HepG2 (cell line): ENCODE measurements around the gene IRF7. TPM values are rescaled to one million over a fixed set of nuclear protein-coding genes. Genes with fewer than 3 reads are reported as not detected.

Experiments used
- ATAC-seq: fragments of 200-7000 bp; cut with Tn5 transposase; 3 replicates; pipeline ENCODE4 v1.9.1; 2020; ENCODE audit warnings: mild to moderate bottlenecking, moderate library complexity
- BruUV-seq: library from RNA; stranded (reverse); fragments of 400-500 nt; replicated peaks from 2 replicates; lab custom pipeline; 2021; lab: Mats Ljungman, UMichigan
- CTCF ChIA-PET: fragments of 300-600 bp; formaldehyde crosslinking; extraction: SDS; loops from one replicate; lab custom pipeline; 2021; ENCODE audit warnings: low total read pairs, inconsistent platforms, low intra/inter-chr PET ratio; lab: Yijun Ruan, JAX
- POLR2A ChIA-PET: fragments of 350-600 bp; sonication (Branson Sonifier 250); formaldehyde crosslinking; loops from one replicate; lab custom pipeline; 2020; ENCODE audit warnings: antibody characterized with exemption, inconsistent platforms; lab: Yijun Ruan, JAX
- DNase-seq: peaks from one replicate; pipeline ENCODE4 v3.0.0-alpha.2; 2015; ENCODE audit warnings: low spot score
- FAIRE-seq: peaks from 3 replicates; lab custom pipeline; 2011; peaks lifted over from hg19 to GRCh38; lab: Jason Lieb, UNC
- H2AFZ ChIP-seq: one replicate; pipeline ENCODE4 v1.6.1; 2011; ENCODE audit warnings: low read length, inconsistent platforms
- H3K27ac ChIP-seq: fragments of 300-600 bp; 3 replicates; pipeline ENCODE4 v1.8.0; 2011; ENCODE audit warnings: mixed run types, mild to moderate bottlenecking, mixed read lengths, low read length, inconsistent platforms; ENCODE audit not compliant: insufficient read depth; ENCODE audit errors: extremely low read length
- H3K27me3 ChIP-seq, 2 experiments: fragments of 200-600 bp in 1 of 2; 2 replicates in 1 of 2; 3 replicates in 1 of 2; pipeline versions ENCODE4 v1.6.0 to v1.8.0; 2011; ENCODE audit warnings: low read length in 2 of 2, mild to moderate bottlenecking in 2 of 2, moderate library complexity in 2 of 2, inconsistent platforms in 1 of 2; ENCODE audit not compliant: insufficient read depth in 2 of 2, control insufficient read depth in 1 of 2
- H3K36me3 ChIP-seq, 2 experiments: fragments of 200-600 bp in 1 of 2; replicated peaks in 1 of 2; 2 replicates in 1 of 2; 3 replicates in 1 of 2; pipeline versions ENCODE4 v1.5.1 to v1.8.0; 2011; ENCODE audit warnings: low read length in 2 of 2, inconsistent platforms in 1 of 2; ENCODE audit not compliant: insufficient read depth in 2 of 2, control insufficient read depth in 1 of 2
- H3K4me1 ChIP-seq: 2 replicates; pipeline ENCODE4 v1.5.1; 2012; ENCODE audit warnings: low read length, inconsistent platforms; ENCODE audit not compliant: insufficient read depth
- H3K4me2 ChIP-seq: 2 replicates; pipeline ENCODE4 v1.6.0; 2011; ENCODE audit warnings: low read depth, low read length, inconsistent platforms
- H3K4me3 ChIP-seq, 3 experiments: fragments of 200-600 bp in 1 of 3; sonication (generic), shearing (Covaris generic) in 1 of 3; replicated peaks in 1 of 3; 2 replicates each; pipeline ENCODE4 v1.5.1; 2011 to 2016; ENCODE audit warnings: low read length in 3 of 3, inconsistent platforms in 2 of 3, low read depth in 2 of 3, mild to moderate bottlenecking in 2 of 3, control low read depth in 1 of 3, mixed read lengths in 1 of 3; ENCODE audit not compliant: insufficient read depth in 1 of 3
- H3K79me2 ChIP-seq: one replicate; pipeline ENCODE4 v1.6.1; 2011; ENCODE audit warnings: low read length, inconsistent platforms; ENCODE audit not compliant: insufficient read depth
- H3K9ac ChIP-seq: 2 replicates; pipeline ENCODE4 v1.6.0; 2011; ENCODE audit warnings: mild to moderate bottlenecking, low read depth, low read length, inconsistent platforms; ENCODE audit not compliant: insufficient read depth
- H3K9me3 ChIP-seq: 2 replicates; pipeline ENCODE4 v1.5.1; 2012; ENCODE audit warnings: mild to moderate bottlenecking, low read length
- H4K20me1 ChIP-seq: 2 replicates; pipeline ENCODE4 v1.6.0; 2011; ENCODE audit warnings: inconsistent platforms, mild to moderate bottlenecking, low read length, moderate library complexity; ENCODE audit not compliant: insufficient read depth
- EEA1 ChIP-seq: sonication (generic); formaldehyde crosslinking; IDR thresholded peaks from 2 replicates; pipeline ENCODE4 v1.5.1; 2020; ENCODE audit warnings: mild to moderate bottlenecking, missing genetic modification reagents, borderline replicate concordance
- RXRA ChIP-seq: sonication (generic); formaldehyde crosslinking; IDR thresholded peaks from 2 replicates; pipeline ENCODE4 v1.5.1; 2020; ENCODE audit warnings: missing genetic modification reagents
- STAG1 ChIP-seq: sonication (generic); formaldehyde crosslinking; IDR thresholded peaks from 2 replicates; pipeline ENCODE4 v1.4.0; 2020; ENCODE audit warnings: missing genetic modification reagents
- TBL1XR1 ChIP-seq: fragments of 150-350 bp; IDR thresholded peaks from 2 replicates; pipeline ENCODE4 v1.6.1; 2014; ENCODE audit warnings: borderline replicate concordance, low read length; ENCODE audit not compliant: partially characterized antibody
- ZC3H13 ChIP-seq: sonication (generic); formaldehyde crosslinking; IDR thresholded peaks from 2 replicates; pipeline ENCODE4 v1.8.1; 2023; ENCODE audit warnings: mild to moderate bottlenecking, missing genetic modification reagents, moderate library complexity
- ZFX ChIP-seq: sonication (generic); formaldehyde crosslinking; IDR thresholded peaks from 2 replicates; pipeline ENCODE4 v1.4.0; 2020; ENCODE audit warnings: mild to moderate bottlenecking, low read depth, missing genetic modification reagents, moderate library complexity
- ZNF383 ChIP-seq: sonication (generic); formaldehyde crosslinking; IDR thresholded peaks from 2 replicates; pipeline ENCODE4 v1.4.0; 2020; ENCODE audit warnings: missing genetic modification reagents, mild to moderate bottlenecking, borderline replicate concordance
- ZNF430 ChIP-seq: sonication (generic); formaldehyde crosslinking; IDR thresholded peaks from 2 replicates; pipeline ENCODE4 v1.9.0; 2021; ENCODE audit warnings: mild to moderate bottlenecking, missing genetic modification reagents
- WGBS: methylation state at CpG from one replicate; pipeline ENCODE4 v1.1.6; 2017; ENCODE audit warnings: low lambda C conversion rate; 5-methylcytosine and 5-hydroxymethylcytosine counted together
- in situ Hi-C: cut with HindIII; loops from 2 replicates; pipeline ENCODE4 v1.10.0; 2017; ENCODE audit warnings: low pct_unique_long_range_greater_than_20kb; ENCODE audit not compliant: extremely low pct_ligation_motif_present
- intact Hi-C: fragments of 100-400 bp; cut with micrococcal nuclease; formaldehyde crosslinking; loops from one replicate; pipeline ENCODE4 v1.10.0; 2022; ENCODE audit not compliant: unreplicated experiment
- polyA plus RNA-seq, 8 experiments: library from polyadenylated mRNA; depleted of rRNA in 3 of 8; stranded (reverse) in 7 of 8; unstranded in 1 of 8; fragments of >200 nt; fragmentation: Illumina TruSeq in 4 of 8; extraction: Trizol in 4 of 8; gene quantifications; 2 replicates each; pipeline versions ENCODE4 v1.2.1 to v1.2.3, GENCODE V29; 2011 to 2016; ENCODE audit warnings: low read depth in 4 of 8, missing spikeins in 1 of 8, mixed read lengths in 1 of 8; ENCODE audit not compliant: insufficient read depth in 1 of 8
- total RNA-seq, 5 experiments: library from RNA; depleted of rRNA; stranded (reverse); fragments of >200 nt; fragmentation: Illumina TruSeq; extraction: Trizol; gene quantifications; 2 replicates each; pipeline ENCODE4 v1.2.3, GENCODE V29; 2016; ENCODE audit warnings: low read depth in 1 of 5
- TF ChIP-seq, protein P1 (sequence below): sonication (generic); formaldehyde crosslinking; IDR thresholded peaks from 2 replicates; pipeline ENCODE4 v1.5.1; 2020; ENCODE audit warnings: mild to moderate bottlenecking, missing genetic modification reagents, borderline replicate concordance
- TF ChIP-seq, protein P2 (sequence below): sonication (generic); formaldehyde crosslinking; IDR thresholded peaks from 2 replicates; pipeline ENCODE4 v1.5.0; 2020; ENCODE audit warnings: mild to moderate bottlenecking, missing genetic modification reagents, borderline replicate concordance

The IRF7 gene
- total and polyA plus RNA-seq, 2 of the 13 experiments (the other 11 are each of a cell fraction or from before 2014, with no cell fraction given): not detected

DNA sequence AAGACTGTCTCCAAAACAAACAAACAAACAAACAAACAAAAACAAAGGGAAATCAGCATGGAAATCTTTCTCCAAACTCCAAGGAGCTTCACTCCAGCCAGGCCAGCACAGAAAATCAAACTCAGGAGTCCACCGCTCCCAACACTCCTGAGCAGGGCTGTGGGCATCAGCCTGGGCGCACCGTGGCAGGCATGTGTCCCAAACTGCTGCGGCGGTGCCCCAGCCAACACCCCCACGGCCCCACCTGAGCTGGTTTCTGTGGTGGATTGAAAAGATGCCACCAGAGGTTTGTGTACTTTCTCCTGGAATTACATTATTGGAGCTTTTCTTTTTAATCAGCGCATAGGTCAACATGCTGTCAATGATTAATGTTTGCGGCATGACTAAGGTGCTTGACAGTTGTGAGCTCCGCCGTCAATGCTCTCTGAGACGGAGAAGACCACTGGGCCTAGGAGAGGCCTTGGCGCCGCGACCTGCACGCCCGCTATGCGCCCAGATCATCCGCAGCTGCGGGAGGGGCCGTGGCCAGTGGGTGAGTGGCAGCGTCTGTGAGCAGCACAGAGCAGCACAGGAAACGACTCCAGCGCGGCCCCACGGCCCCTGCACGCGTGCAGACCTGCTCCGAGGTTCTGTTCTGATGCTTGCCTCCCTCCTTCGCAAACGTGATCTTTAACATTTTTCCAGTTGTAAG, 39.4 kb upstream of the IRF7 start:
- H3K4me2 ChIP-seq: peak overlapping the region; percentile 69
- ATAC-seq: peak; percentile 92
- ChIA-PET CTCF (no interaction called here), POLR2A (interaction anchor here (0.7 to 2.0 kb wide), 15 partner anchors 14 to 164 kb away, joined by 3 to 9 read pairs (median 4); partner anchors contain the start of genes DEAF1, GATD1, PHRF1 and PIDD1)
- peaks cover 47% of the 10 kb centered on the region for H3K4me1 ChIP-seq
- no peaks in the 10 kb centered on the region for H3K79me2 ChIP-seq
- in situ Hi-C loops: loop anchor here (5.0 kb wide), 1 partner anchor 72 kb away; no protein-coding TSS in a partner anchor
- intact Hi-C loops: loop anchor here (10.0 kb wide), 1 partner anchor 50 kb away; the partner anchor contains the start of gene EPS8L2
- peak; percentile 86 for FAIRE-seq
- H3K9me3 ChIP-seq: no peaks in the 10 kb centered on the region
- WGBS: 12% methylated on average over 12 of the region's 30 CpGs
- H2AFZ ChIP-seq: no peak overlapping the region
- BruUV-seq: no TSS peak
- H3K27me3 ChIP-seq: no peaks in the 10 kb centered on the region
- H3K27ac ChIP-seq: peak overlapping the region; percentile 78
- H4K20me1 ChIP-seq: peaks cover 13% of the 10 kb centered on the region; the same call in 1 of the 2 replicates
- peak; percentile 90 for DNase-seq
- peak overlapping the region in 1 of 3 experiments; percentile 39; a peak in 1 of 6 replicates for H3K4me3 ChIP-seq
- peaks cover 12 to 29% of the 10 kb centered on the region in 2 experiments; a peak in 4 of 5 replicates for H3K36me3 ChIP-seq
- H3K9ac ChIP-seq: peak overlapping the region; percentile 23; the same call in 1 of the 2 replicates
- TF ChIP-seq RXRA (CRISPR knock-in tag) (no peak; the same call in 1 of the 2 replicates), STAG1 (CRISPR knock-in tag) (no peak), ZNF430 (CRISPR knock-in tag) (no peak), ZNF383 (CRISPR knock-in tag) (no peak), ZFX (peak; percentile 86), ZC3H13 (CRISPR knock-in tag) (no peak), TBL1XR1 (no peak), EEA1 (CRISPR knock-in tag) (no peak)
- TF ChIP-seq, protein P1, sequence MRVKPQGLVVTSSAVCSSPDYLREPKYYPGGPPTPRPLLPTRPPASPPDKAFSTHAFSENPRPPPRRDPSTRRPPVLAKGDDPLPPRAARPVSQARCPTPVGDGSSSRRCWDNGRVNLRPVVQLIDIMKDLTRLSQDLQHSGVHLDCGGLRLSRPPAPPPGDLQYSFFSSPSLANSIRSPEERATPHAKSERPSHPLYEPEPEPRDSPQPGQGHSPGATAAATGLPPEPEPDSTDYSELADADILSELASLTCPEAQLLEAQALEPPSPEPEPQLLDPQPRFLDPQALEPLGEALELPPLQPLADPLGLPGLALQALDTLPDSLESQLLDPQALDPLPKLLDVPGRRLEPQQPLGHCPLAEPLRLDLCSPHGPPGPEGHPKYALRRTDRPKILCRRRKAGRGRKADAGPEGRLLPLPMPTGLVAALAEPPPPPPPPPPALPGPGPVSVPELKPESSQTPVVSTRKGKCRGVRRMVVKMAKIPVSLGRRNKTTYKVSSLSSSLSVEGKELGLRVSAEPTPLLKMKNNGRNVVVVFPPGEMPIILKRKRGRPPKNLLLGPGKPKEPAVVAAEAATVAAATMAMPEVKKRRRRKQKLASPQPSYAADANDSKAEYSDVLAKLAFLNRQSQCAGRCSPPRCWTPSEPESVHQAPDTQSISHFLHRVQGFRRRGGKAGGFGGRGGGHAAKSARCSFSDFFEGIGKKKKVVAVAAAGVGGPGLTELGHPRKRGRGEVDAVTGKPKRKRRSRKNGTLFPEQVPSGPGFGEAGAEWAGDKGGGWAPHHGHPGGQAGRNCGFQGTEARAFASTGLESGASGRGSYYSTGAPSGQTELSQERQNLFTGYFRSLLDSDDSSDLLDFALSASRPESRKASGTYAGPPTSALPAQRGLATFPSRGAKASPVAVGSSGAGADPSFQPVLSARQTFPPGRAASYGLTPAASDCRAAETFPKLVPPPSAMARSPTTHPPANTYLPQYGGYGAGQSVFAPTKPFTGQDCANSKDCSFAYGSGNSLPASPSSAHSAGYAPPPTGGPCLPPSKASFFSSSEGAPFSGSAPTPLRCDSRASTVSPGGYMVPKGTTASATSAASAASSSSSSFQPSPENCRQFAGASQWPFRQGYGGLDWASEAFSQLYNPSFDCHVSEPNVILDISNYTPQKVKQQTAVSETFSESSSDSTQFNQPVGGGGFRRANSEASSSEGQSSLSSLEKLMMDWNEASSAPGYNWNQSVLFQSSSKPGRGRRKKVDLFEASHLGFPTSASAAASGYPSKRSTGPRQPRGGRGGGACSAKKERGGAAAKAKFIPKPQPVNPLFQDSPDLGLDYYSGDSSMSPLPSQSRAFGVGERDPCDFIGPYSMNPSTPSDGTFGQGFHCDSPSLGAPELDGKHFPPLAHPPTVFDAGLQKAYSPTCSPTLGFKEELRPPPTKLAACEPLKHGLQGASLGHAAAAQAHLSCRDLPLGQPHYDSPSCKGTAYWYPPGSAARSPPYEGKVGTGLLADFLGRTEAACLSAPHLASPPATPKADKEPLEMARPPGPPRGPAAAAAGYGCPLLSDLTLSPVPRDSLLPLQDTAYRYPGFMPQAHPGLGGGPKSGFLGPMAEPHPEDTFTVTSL (CRISPR knock-in tag): no peak
- TF ChIP-seq, protein P2, sequence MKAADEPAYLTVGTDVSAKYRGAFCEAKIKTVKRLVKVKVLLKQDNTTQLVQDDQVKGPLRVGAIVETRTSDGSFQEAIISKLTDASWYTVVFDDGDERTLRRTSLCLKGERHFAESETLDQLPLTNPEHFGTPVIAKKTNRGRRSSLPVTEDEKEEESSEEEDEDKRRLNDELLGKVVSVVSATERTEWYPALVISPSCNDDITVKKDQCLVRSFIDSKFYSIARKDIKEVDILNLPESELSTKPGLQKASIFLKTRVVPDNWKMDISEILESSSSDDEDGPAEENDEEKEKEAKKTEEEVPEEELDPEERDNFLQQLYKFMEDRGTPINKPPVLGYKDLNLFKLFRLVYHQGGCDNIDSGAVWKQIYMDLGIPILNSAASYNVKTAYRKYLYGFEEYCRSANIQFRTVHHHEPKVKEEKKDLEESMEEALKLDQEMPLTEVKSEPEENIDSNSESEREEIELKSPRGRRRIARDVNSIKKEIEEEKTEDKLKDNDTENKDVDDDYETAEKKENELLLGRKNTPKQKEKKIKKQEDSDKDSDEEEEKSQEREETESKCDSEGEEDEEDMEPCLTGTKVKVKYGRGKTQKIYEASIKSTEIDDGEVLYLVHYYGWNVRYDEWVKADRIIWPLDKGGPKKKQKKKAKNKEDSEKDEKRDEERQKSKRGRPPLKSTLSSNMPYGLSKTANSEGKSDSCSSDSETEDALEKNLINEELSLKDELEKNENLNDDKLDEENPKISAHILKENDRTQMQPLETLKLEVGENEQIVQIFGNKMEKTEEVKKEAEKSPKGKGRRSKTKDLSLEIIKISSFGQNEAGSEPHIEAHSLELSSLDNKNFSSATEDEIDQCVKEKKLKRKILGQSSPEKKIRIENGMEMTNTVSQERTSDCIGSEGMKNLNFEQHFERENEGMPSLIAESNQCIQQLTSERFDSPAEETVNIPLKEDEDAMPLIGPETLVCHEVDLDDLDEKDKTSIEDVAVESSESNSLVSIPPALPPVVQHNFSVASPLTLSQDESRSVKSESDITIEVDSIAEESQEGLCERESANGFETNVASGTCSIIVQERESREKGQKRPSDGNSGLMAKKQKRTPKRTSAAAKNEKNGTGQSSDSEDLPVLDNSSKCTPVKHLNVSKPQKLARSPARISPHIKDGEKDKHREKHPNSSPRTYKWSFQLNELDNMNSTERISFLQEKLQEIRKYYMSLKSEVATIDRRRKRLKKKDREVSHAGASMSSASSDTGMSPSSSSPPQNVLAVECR: peak; percentile 71
